ENCODE measurements around the gene ZGPAT.
"Not testable (repeated sequence)": the region's sequence is repeated elsewhere in the genome, so short reads cannot be mapped to it uniquely, and the experiment has no call there.

The ZGPAT gene

GRCh38 chr20:63703471-63703975 is 4.3 kb upstream of the ZGPAT start:
- no peak for DNase-seq

- DNase-seq: no peak
Measured at GRCh38 chr20:63703976-63704748, 3.7 kb upstream of the ZGPAT start.

GRCh38 chr20:63704749-63705117 is 3.1 kb upstream of the ZGPAT start:
- no peak for DNase-seq

- no peak for DNase-seq
Measured at GRCh38 chr20:63705232-63706026, 2.4 kb upstream of the ZGPAT start.

GRCh38 chr20:63706027-63706695 is 1.7 kb upstream of the ZGPAT start:
- no peak for DNase-seq

- peak; percentile 74 for DNase-seq
Measured at GRCh38 chr20:63706852-63707557, 834 bp upstream of the ZGPAT start.

- no peak for DNase-seq
Measured at GRCh38 chr20:63708301-63709148, 686 bp downstream of the ZGPAT start.

GRCh38 chr20:63709149-63709527 is 1.3 kb downstream of the ZGPAT start:
- no peak for DNase-seq

GRCh38 chr20:63711085-63711645 is 3.3 kb downstream of the ZGPAT start:
- no peak for DNase-seq

GRCh38 chr20:63712191-63712590 is 4.4 kb downstream of the ZGPAT start:
- no peak for DNase-seq

GRCh38 chr20:63714858-63715257 is 7.0 kb downstream of the ZGPAT start:
- DNase-seq: no peak

GRCh38 chr20:63718996-63719395 is 11.2 kb downstream of the ZGPAT start:
- no peak for DNase-seq

- not testable (repeated sequence) for DNase-seq
Measured at GRCh38 chr20:63722967-63723622, 15.3 kb downstream of the ZGPAT start.

GRCh38 chr20:63730189-63730733 is 22.4 kb downstream of the ZGPAT start:
- DNase-seq: not testable (repeated sequence)

GRCh38 chr20:63731410-63731809 is 23.6 kb downstream of the ZGPAT start:
- no peak for DNase-seq

- DNase-seq: no peak
Measured at GRCh38 chr20:63732118-63733095, 24.6 kb downstream of the ZGPAT start.

GRCh38 chr20:63733117-63733516 is 25.3 kb downstream of the ZGPAT start:
- no peak for DNase-seq

GRCh38 chr20:63733579-63734081 is 25.8 kb downstream of the ZGPAT start:
- no peak for DNase-seq
